RWPE2 (cell line): ENCODE measurements around the gene SHH.
A peak's percentile ranks its signal among the peaks of the same experiment; 100 is the strongest.

ENCODE experiments used
- ATAC-seq: fragments of 200-7000 bp; cut with Tn5 transposase; 3 replicates; pipeline ENCODE4 v1.9.1; 2021; ENCODE audit warnings: low read depth
- DNase-seq: peaks from one replicate; pipeline ENCODE4 v3.0.0-alpha.2; 2020; ENCODE audit warnings: low spot score
- H3K27ac ChIP-seq: fragments of 450-650 bp; 2 replicates; pipeline ENCODE4 v1.5.1; 2017; ENCODE audit warnings: mild to moderate bottlenecking; ENCODE audit not compliant: poor library complexity, severe bottlenecking
- H3K27me3 ChIP-seq: fragments of 250-450 bp; sonication (Bioruptor Pico); 2 replicates; pipeline ENCODE4 v1.5.1; 2021; ENCODE audit warnings: mild to moderate bottlenecking, moderate library complexity; ENCODE audit not compliant: insufficient read depth, poor library complexity, severe bottlenecking
- H3K36me3 ChIP-seq: fragments of 250-450 bp; sonication (Bioruptor Pico); 2 replicates; pipeline ENCODE4 v1.5.1; 2020; ENCODE audit warnings: low read depth, mild to moderate bottlenecking, moderate library complexity
- H3K4me1 ChIP-seq: fragments of 250-450 bp; sonication (Bioruptor Pico); 2 replicates; pipeline ENCODE4 v1.5.1; 2021; ENCODE audit warnings: mild to moderate bottlenecking, moderate library complexity; ENCODE audit not compliant: insufficient read depth, poor library complexity, severe bottlenecking
- H3K4me3 ChIP-seq: fragments of 250-450 bp; sonication (Bioruptor Pico); 2 replicates; pipeline ENCODE4 v1.5.1; 2021; ENCODE audit warnings: mild to moderate bottlenecking, moderate library complexity; ENCODE audit not compliant: severe bottlenecking
- H3K9me3 ChIP-seq: fragments of 250-450 bp; sonication (Bioruptor Pico); 2 replicates; pipeline ENCODE4 v1.5.1; 2021; ENCODE audit warnings: mild to moderate bottlenecking, moderate library complexity; ENCODE audit not compliant: severe bottlenecking
- TF ChIP-seq, protein P1 (sequence below): fragments of 450-650 bp; IDR thresholded peaks from one replicate; pipeline ENCODE4 v1.5.1; 2017; ENCODE audit warnings: mild to moderate bottlenecking, moderate library complexity; ENCODE audit not compliant: poor library complexity, severe bottlenecking

Gene SHH

GRCh38 chr7:155810770-155811559 is 1.3 kb downstream of the SHH start:
- Histone ChIP-seq H3K27ac (no peak overlapping the region), H3K36me3 (no peaks in the 10 kb centered on the region), H3K9me3 (no peaks in the 10 kb centered on the region), H3K4me1 (no peaks in the 10 kb centered on the region), H3K4me3 (no peak overlapping the region), H3K27me3 (peaks cover 66% of the 10 kb centered on the region)
- DNase-seq, result peak; percentile 29
- ATAC-seq, result no peak
- TF ChIP-seq, protein P1, sequence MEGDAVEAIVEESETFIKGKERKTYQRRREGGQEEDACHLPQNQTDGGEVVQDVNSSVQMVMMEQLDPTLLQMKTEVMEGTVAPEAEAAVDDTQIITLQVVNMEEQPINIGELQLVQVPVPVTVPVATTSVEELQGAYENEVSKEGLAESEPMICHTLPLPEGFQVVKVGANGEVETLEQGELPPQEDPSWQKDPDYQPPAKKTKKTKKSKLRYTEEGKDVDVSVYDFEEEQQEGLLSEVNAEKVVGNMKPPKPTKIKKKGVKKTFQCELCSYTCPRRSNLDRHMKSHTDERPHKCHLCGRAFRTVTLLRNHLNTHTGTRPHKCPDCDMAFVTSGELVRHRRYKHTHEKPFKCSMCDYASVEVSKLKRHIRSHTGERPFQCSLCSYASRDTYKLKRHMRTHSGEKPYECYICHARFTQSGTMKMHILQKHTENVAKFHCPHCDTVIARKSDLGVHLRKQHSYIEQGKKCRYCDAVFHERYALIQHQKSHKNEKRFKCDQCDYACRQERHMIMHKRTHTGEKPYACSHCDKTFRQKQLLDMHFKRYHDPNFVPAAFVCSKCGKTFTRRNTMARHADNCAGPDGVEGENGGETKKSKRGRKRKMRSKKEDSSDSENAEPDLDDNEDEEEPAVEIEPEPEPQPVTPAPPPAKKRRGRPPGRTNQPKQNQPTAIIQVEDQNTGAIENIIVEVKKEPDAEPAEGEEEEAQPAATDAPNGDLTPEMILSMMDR, result no peak

DNA sequence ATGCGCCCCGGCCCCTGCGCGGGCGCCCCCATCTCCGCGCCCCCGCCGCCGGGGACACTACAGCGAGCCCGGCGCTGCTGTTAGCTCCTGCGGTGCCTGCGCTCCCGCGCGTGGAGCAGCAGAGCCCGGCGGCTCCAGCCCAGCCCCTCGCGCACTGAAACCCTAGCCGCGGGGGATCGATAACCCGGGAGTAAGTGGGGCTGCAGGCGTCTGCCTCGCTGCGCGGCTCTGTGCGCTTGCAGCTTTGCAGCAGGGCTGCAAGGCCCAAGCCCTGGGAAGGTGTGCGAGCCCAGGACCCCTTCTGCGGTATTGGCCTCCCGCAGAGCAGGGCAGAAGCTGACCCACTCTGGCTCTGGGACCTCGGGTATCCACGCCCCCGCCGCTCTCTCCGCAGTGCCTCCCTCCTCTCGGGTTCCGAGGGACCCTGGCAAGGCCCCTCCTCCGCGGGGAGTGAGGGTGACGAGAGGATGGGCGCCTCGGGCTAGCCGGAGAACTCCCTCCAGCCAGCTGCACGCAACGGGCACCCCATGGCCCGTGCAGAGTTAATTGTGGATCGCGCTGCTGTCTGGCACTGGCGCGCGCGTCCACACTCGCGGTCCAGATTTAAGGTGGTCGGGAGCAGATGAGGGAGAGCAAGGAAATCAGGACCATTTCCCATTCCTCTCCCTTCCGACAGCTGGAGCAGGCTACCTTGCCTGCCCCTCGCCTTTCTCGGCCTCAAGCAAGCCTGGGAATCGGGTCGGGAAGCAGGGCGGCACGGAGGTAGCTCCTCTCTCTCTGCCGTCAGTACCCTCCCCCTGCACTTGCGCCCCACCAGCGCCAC is 2.1 kb downstream of the SHH start:
- peaks cover 71% of the 10 kb centered on the region for H3K27me3 ChIP-seq

GRCh38 chr7:155809332-155809946 is 2.8 kb downstream of the SHH start:
- no peak overlapping the region for H3K4me3 ChIP-seq
- H3K27ac ChIP-seq, result no peak overlapping the region
- H3K9me3 ChIP-seq, result no peaks in the 10 kb centered on the region
- TF ChIP-seq, protein P1, result no peak
- DNase-seq (no peak), ATAC-seq (no peak)
- H3K36me3 ChIP-seq, result no peaks in the 10 kb centered on the region
- no peaks in the 10 kb centered on the region for H3K4me1 ChIP-seq
- H3K27me3 ChIP-seq, result peaks cover 77% of the 10 kb centered on the region

More for the DNA sequence above, 2.1 kb downstream of the SHH start:
- Histone ChIP-seq H3K4me1 (no peaks in the 10 kb centered on the region), H3K9me3 (no peaks in the 10 kb centered on the region), H3K36me3 (no peaks in the 10 kb centered on the region), H3K27ac (no peak overlapping the region), H3K4me3 (no peak overlapping the region)
- DNase-seq (no peak), ATAC-seq (no peak)
- TF ChIP-seq, protein P1, result no peak

- Histone ChIP-seq H3K4me3 (no peak overlapping the region), H3K27me3 (peaks cover 79% of the 10 kb centered on the region), H3K9me3 (no peaks in the 10 kb centered on the region), H3K36me3 (no peaks in the 10 kb centered on the region), H3K27ac (no peak overlapping the region), H3K4me1 (no peaks in the 10 kb centered on the region)
- DNase-seq (no peak), ATAC-seq (no peak)
- TF ChIP-seq, protein P1, result no peak
These were observed 3.5 kb downstream of the SHH start for GRCh38 chr7:155808549-155809331.
